K562 (cell line): ENCODE data around the gene METTL14. TPM values are rescaled to one million over a fixed set of nuclear protein-coding genes. Genes with fewer than 3 reads are reported as not detected.

Source experiments
- ATAC-seq: fragments of 200-7000 bp; cut with Tn5 transposase; 3 replicates; pipeline ENCODE4 v1.9.1; 2020; ENCODE audit warnings: moderate library complexity
- BruUV-seq: library from RNA; stranded (reverse); fragments of 400-500 nt; replicated peaks from 2 replicates; lab custom pipeline; 2021; lab: Mats Ljungman, UMichigan
- CTCF ChIA-PET: fragments of 300-600 bp; formaldehyde crosslinking; extraction: SDS; loops from one replicate; lab custom pipeline; 2021; ENCODE audit warnings: low intra/inter-chr PET ratio; lab: Yijun Ruan, JAX
- POLR2A ChIA-PET: fragments of 300-600, 350-650 bp; sonication (Branson Sonifier 250); formaldehyde crosslinking; extraction: SDS; loops from one replicate; lab custom pipeline; 2021; ENCODE audit warnings: antibody characterized with exemption, inconsistent platforms; lab: Yijun Ruan, JAX
- DNase-seq, 4 experiments: peaks; one replicate each; pipeline versions ENCODE4 v3.0.0 to v3.0.0-alpha.2; 2011 to 2018; ENCODE audit warnings: low spot score in 3 of 4, mixed read lengths in 3 of 4; ENCODE audit errors: extremely low read depth in 1 of 4
- FAIRE-seq: peaks from 2 replicates; lab custom pipeline; 2011; peaks lifted over from hg19 to GRCh38; lab: Jason Lieb, UNC
- H2AFZ ChIP-seq: 2 replicates; pipeline ENCODE4 v1.6.0; 2011; ENCODE audit warnings: low read depth, low read length, control low read depth, inconsistent platforms
- H3K27ac ChIP-seq: fragments of 200-600 bp; 3 replicates; pipeline ENCODE4 v1.8.0; 2011; ENCODE audit warnings: low read depth, mild to moderate bottlenecking, control low read depth, inconsistent platforms, low read length, moderate library complexity, mixed read lengths; ENCODE audit errors: extremely low read depth
- H3K27me3 ChIP-seq, 2 experiments: fragments of 300-600 bp in 1 of 2; 2 replicates in 1 of 2; 3 replicates in 1 of 2; pipeline versions ENCODE4 v1.6.0 to v1.8.0; 2011; ENCODE audit warnings: inconsistent platforms in 2 of 2, low read length in 2 of 2, mild to moderate bottlenecking in 1 of 2, mixed read lengths in 1 of 2, moderate library complexity in 1 of 2; ENCODE audit not compliant: control insufficient read depth in 2 of 2, insufficient read depth in 2 of 2
- H3K36me3 ChIP-seq: fragments of 300-600 bp; 3 replicates; pipeline ENCODE4 v1.8.0; 2011; ENCODE audit warnings: mild to moderate bottlenecking, low read length, inconsistent platforms; ENCODE audit not compliant: control insufficient read depth, insufficient read depth
- H3K4me1 ChIP-seq, 2 experiments: fragments of 200-600 bp in 1 of 2; replicated peaks in 1 of 2; 2 replicates in 1 of 2; 3 replicates in 1 of 2; pipeline versions ENCODE4 v1.5.1 to v1.8.0; 2011; ENCODE audit warnings: inconsistent platforms in 2 of 2, low read length in 2 of 2, mild to moderate bottlenecking in 1 of 2, mixed read lengths in 1 of 2, moderate library complexity in 1 of 2; ENCODE audit not compliant: control insufficient read depth in 2 of 2, insufficient read depth in 2 of 2
- H3K4me2 ChIP-seq: 2 replicates; pipeline ENCODE4 v1.6.1; 2011; ENCODE audit warnings: low read length, control low read depth, inconsistent platforms, mixed read lengths; ENCODE audit not compliant: insufficient read depth
- H3K4me3 ChIP-seq: fragments of 200-600 bp; sonication (generic), shearing (Covaris generic); 2 replicates; pipeline ENCODE4 v1.5.1; 2016; ENCODE audit warnings: control low read depth, inconsistent platforms
- H3K79me2 ChIP-seq: fragments of 200-600 bp; 3 replicates; pipeline ENCODE4 v1.8.0; 2011; ENCODE audit warnings: low read length, inconsistent platforms; ENCODE audit not compliant: control insufficient read depth, insufficient read depth
- H3K9ac ChIP-seq, 2 experiments: 2 replicates each; pipeline versions ENCODE4 v1.6.0 to v1.6.1; 2011; ENCODE audit warnings: low read depth in 2 of 2, low read length in 2 of 2, control low read depth in 1 of 2, inconsistent platforms in 1 of 2, mild to moderate bottlenecking in 1 of 2, mixed read lengths in 1 of 2; ENCODE audit not compliant: insufficient read depth in 1 of 2
- H3K9me1 ChIP-seq: one replicate; pipeline ENCODE4 v1.6.0; 2011; ENCODE audit warnings: inconsistent platforms, mild to moderate bottlenecking, low read length, moderate library complexity; ENCODE audit not compliant: control insufficient read depth, insufficient read depth
- H3K9me3 ChIP-seq: replicated peaks from 2 replicates; pipeline ENCODE4 v1.5.1; 2011; ENCODE audit warnings: low read depth, low read length, inconsistent platforms; ENCODE audit not compliant: control insufficient read depth, insufficient read depth
- H4K20me1 ChIP-seq: replicated peaks from 2 replicates; pipeline ENCODE4 v1.6.1; 2011; ENCODE audit warnings: low read length, inconsistent platforms, mixed read lengths; ENCODE audit not compliant: control insufficient read depth, insufficient read depth
- CBFA2T2 ChIP-seq: fragments of 450-650 bp; conservative IDR thresholded peaks from 2 replicates; pipeline ENCODE4 v1.6.1; 2017; ENCODE audit warnings: mild to moderate bottlenecking
- CEBPZ ChIP-seq: fragments of 150-350 bp; IDR thresholded peaks from 2 replicates; pipeline ENCODE4 v1.6.1; 2014; ENCODE audit warnings: low read depth, mild to moderate bottlenecking, low read length, borderline replicate concordance
- CGGBP1 ChIP-seq: fragments of 250-450 bp; sonication (Bioruptor Pico); IDR thresholded peaks from 2 replicates; pipeline ENCODE4 v1.9.0; 2021; ENCODE audit warnings: mild to moderate bottlenecking
- GABPB2 ChIP-seq: fragments of 250-450 bp; sonication (Bioruptor Pico); conservative IDR thresholded peaks from 2 replicates; pipeline ENCODE4 v1.5.1; 2021; ENCODE audit warnings: mild to moderate bottlenecking
- SLC30A9 ChIP-seq: fragments of 250-450 bp; sonication (Bioruptor Pico); IDR thresholded peaks from 2 replicates; pipeline ENCODE4 v1.8.0; 2022; ENCODE audit warnings: mild to moderate bottlenecking, moderate library complexity
- ZNF354B ChIP-seq: fragments of 250-450 bp; sonication (Bioruptor Pico); IDR thresholded peaks from 2 replicates; pipeline ENCODE4 v1.4.0; 2020
- ZNF696 ChIP-seq: fragments of 250-450 bp; sonication (Bioruptor Pico); conservative IDR thresholded peaks from 2 replicates; pipeline ENCODE4 v1.4.0; 2020; ENCODE audit warnings: mild to moderate bottlenecking, moderate library complexity
- WGBS: fragments of 100-300 bp; shearing (Covaris generic); methylation state at CpG from one replicate; pipeline ENCODE4 v1.1.6; 2016; ENCODE audit warnings: low coverage, mixed read lengths; ENCODE audit not compliant: insufficient coverage; ENCODE audit errors: missing lambda C conversion rate; 5-methylcytosine and 5-hydroxymethylcytosine counted together
- in situ Hi-C: fragments of 300-500 bp; cut with MboI; formaldehyde crosslinking; loops from 4 replicates; pipeline ENCODE4 v1.15.0; 2018; ENCODE audit warnings: inconsistent platforms, mixed read lengths
- intact Hi-C: fragments of 100-400 bp; cut with micrococcal nuclease; formaldehyde crosslinking; loops from 2 replicates; pipeline ENCODE4 v1.14.2; 2022
- polyA plus RNA-seq, 8 experiments: library from polyadenylated mRNA; depleted of rRNA in 4 of 8; stranded (reverse) in 5 of 8; unstranded in 3 of 8; fragments of >200 nt; fragmentation: Nextera tagmentation in 2 of 8; fragmentation: Illumina TruSeq in 1 of 8; extraction: Ambion mirVana in 2 of 8; extraction: Trizol in 1 of 8; gene quantifications; 2 replicates each; pipeline versions ENCODE4 v1.2.1 to v1.2.3, GENCODE V29; 2011 to 2014; ENCODE audit warnings: inconsistent platforms in 1 of 8, missing spikeins in 1 of 8
- total RNA-seq, 7 experiments: library from RNA; depleted of rRNA in 6 of 7; stranded (reverse); fragments of >200 nt in 6 of 7; fragmentation: Illumina TruSeq in 2 of 7; extraction: Trizol in 2 of 7; gene quantifications; 2 replicates each; pipeline versions ENCODE4 v1.2.1 to v1.2.3, GENCODE V29; 2011 to 2021; ENCODE audit warnings: low replicate concordance in 1 of 7

Gene METTL14
- total and polyA plus RNA-seq, 9 of the 15 experiments (the other 6 are each of a cell fraction or from before 2014, with no cell fraction given): 16.7 to 42.4 (median 27.7) TPM

- no peaks in the 10 kb centered on the region for H3K27me3 ChIP-seq
- FAIRE-seq (no peak), ATAC-seq (no peak)
- 58% methylated on average over 3 of the region's 3 CpGs for WGBS
- intact Hi-C loops: no loop called here
- no peak overlapping the region for H2AFZ ChIP-seq
- H3K79me2 ChIP-seq: no peaks in the 10 kb centered on the region
- H4K20me1 ChIP-seq: no peaks in the 10 kb centered on the region
- no peak overlapping the region for H3K9ac ChIP-seq
- no TSS peak for BruUV-seq
- in situ Hi-C loops: no loop called here
- H3K4me1 ChIP-seq: no peaks in the 10 kb centered on the region
- H3K9me1 ChIP-seq: no peaks in the 10 kb centered on the region
- H3K4me2 ChIP-seq: no peak overlapping the region
- no peak overlapping the region for H3K27ac ChIP-seq
- TF ChIP-seq CBFA2T2: no peak
- TF ChIP-seq, all 486 proteins: peak for 0
- Histone ChIP-seq H3K4me3 (no peak overlapping the region), H3K36me3 (peaks cover 23% of the 10 kb centered on the region), H3K9me3 (no peaks in the 10 kb centered on the region)
- POLR2A ChIA-PET: interaction anchor here (1.2 kb wide), 1 partner anchor 10 kb away, joined by 5 read pairs; no protein-coding TSS in a partner anchor
- CTCF ChIA-PET: no interaction called here
- no peak for DNase-seq
Measured at GRCh38 chr4:118756429-118756828, 71.2 kb downstream of the METTL14 start.

- Histone ChIP-seq H3K9me1 (no peaks in the 10 kb centered on the region), H3K36me3 (peaks cover 18% of the 10 kb centered on the region), H3K79me2 (no peaks in the 10 kb centered on the region), H2AFZ (no peak overlapping the region), H3K4me2 (no peak overlapping the region), H3K9me3 (no peaks in the 10 kb centered on the region), H4K20me1 (no peaks in the 10 kb centered on the region), H3K4me1 (no peaks in the 10 kb centered on the region), H3K4me3 (no peak overlapping the region), H3K27ac (no peak overlapping the region), H3K27me3 (no peaks in the 10 kb centered on the region), H3K9ac (no peak overlapping the region)
- in situ Hi-C loops (no loop called here), intact Hi-C loops (no loop called here)
- 90% methylated on average over 1 of the region's 1 CpG for WGBS
- no TSS peak for BruUV-seq
- CTCF ChIA-PET: no interaction called here
- DNase-seq (no peak), ATAC-seq (no peak), FAIRE-seq (no peak)
- POLR2A ChIA-PET: interaction anchor here (1.2 kb wide), 1 partner anchor 11 kb away, joined by 5 read pairs; no protein-coding TSS in a partner anchor
- TF ChIP-seq ZNF354B (CRISPR knock-in tag) (no peak), ZNF696 (CRISPR knock-in tag) (no peak), GABPB2 (CRISPR knock-in tag) (no peak), SLC30A9 (CRISPR knock-in tag) (no peak), CGGBP1 (no peak), CEBPZ (no peak)
Measured at GRCh38 chr4:118756958-118757357, 71.8 kb downstream of the METTL14 start.
